NT2/D1 (cell line): ENCODE data around the gene KCNQ1.

ENCODE experiments used
- DNase-seq: peaks from one replicate; pipeline ENCODE4 v3.0.0-alpha.2; 2011; ENCODE audit warnings: low read depth, low spot score
- H3K27me3 ChIP-seq: 2 replicates; pipeline ENCODE4 v1.6.0; 2011; ENCODE audit warnings: mild to moderate bottlenecking; ENCODE audit not compliant: insufficient read length, insufficient read depth
- H3K36me3 ChIP-seq: 2 replicates; pipeline ENCODE4 v1.6.1; 2011; ENCODE audit warnings: mild to moderate bottlenecking, low read length, mixed read lengths; ENCODE audit not compliant: insufficient read depth, insufficient read length
- H3K4me1 ChIP-seq: 2 replicates; pipeline ENCODE4 v1.5.1; 2011; ENCODE audit not compliant: insufficient read depth, insufficient read length
- H3K4me3 ChIP-seq: 2 replicates; pipeline ENCODE4 v1.5.1; 2011; ENCODE audit warnings: low read depth; ENCODE audit not compliant: insufficient read length
- H3K9ac ChIP-seq: 2 replicates; pipeline ENCODE4 v1.6.0; 2011; ENCODE audit warnings: low read depth; ENCODE audit not compliant: insufficient read length
- H3K9me3 ChIP-seq: 2 replicates; pipeline ENCODE4 v1.5.1; 2011; ENCODE audit warnings: mild to moderate bottlenecking, low read length; ENCODE audit not compliant: insufficient read depth
- SUZ12 ChIP-seq: IDR thresholded peaks from 2 replicates; pipeline ENCODE4 v1.6.1; 2011; ENCODE audit not compliant: insufficient read length, insufficient read depth; ENCODE audit errors: extremely low read depth
- YY1 ChIP-seq: IDR thresholded peaks from 2 replicates; pipeline ENCODE4 v1.6.1; 2011; ENCODE audit not compliant: insufficient read length, insufficient read depth
- ZNF274 ChIP-seq: IDR thresholded peaks from 2 replicates; pipeline ENCODE4 v1.6.1; 2011; ENCODE audit warnings: mild to moderate bottlenecking, low read depth, low read length

KCNQ1 gene

DNA sequence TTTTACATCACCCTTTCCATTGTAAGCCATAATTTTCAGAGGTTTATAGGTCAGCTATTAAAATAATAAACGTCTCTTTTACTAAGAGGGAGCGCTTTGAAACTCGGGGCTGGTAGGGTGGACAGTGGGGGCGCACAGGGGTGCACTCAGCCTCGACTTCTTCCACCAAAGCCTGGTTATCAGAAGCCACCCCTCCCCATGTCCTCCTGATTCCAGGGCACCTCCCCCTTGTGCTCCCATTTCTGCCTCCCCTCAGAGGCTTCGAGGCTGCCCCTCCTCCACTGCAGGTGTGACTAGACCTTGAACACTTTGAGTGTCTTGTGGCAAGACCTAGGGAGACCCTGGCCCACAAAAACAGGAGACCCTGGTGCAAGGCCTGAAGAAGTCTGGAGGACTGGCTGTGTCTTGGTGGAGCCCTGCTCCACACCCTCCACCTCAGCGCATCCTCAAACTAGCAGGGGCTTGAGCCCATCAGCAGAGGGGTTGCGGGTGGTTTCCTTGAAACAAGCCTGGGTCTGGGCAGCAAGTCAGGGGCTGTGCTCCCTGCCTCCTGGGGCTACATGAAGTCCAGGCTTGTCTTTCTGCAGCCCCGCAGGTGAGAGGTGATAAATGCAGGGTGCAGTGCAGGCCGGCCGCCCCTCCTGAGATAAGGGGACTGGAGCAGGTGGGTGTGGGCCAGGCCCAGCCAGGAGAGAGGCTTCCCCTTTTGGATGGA, 437.7 kb downstream of the KCNQ1 start:
- H3K36me3 ChIP-seq = peaks cover 8% of the 10 kb centered on the region
- no peak for TF ChIP-seq ZNF274
- TF ChIP-seq SUZ12 = no peak
- no peak for TF ChIP-seq YY1
- peaks cover 7% of the 10 kb centered on the region; the same call in 1 of the 2 replicates for H3K9me3 ChIP-seq
- peak overlapping the region; percentile 33 for H3K9ac ChIP-seq
- peaks cover 31% of the 10 kb centered on the region for H3K4me1 ChIP-seq
- no peak overlapping the region for H3K4me3 ChIP-seq
- H3K27me3 ChIP-seq = peaks cover 55% of the 10 kb centered on the region
- DNase-seq = no peak

DNA sequence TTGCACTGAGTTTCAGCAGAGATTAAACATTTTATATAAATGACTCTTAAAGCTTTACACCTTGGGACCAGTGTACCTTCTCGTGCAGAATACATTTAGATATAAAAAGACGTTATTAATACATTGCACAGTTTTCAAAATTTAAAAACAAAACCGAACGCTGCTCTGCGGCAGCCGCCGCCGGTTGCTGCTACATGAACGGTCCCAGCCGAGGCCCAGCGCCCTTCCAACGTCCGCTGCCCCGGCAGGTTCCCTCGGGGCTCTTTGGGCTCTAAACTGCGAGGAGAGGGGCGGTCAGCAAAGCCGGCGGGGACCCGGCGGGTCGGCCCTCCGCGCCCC, 438.8 kb downstream of the KCNQ1 start:
- Histone ChIP-seq H3K9ac (peak overlapping the region; percentile 79), H3K27me3 (peaks cover 63% of the 10 kb centered on the region), H3K4me1 (peaks cover 31% of the 10 kb centered on the region), H3K9me3 (peaks cover 6% of the 10 kb centered on the region; the same call in 1 of the 2 replicates), H3K4me3 (peak overlapping the region; percentile 67), H3K36me3 (peaks cover 8% of the 10 kb centered on the region)
- TF ChIP-seq ZNF274 (no peak), YY1 (no peak), SUZ12 (no peak)
- DNase-seq = no peak

DNA sequence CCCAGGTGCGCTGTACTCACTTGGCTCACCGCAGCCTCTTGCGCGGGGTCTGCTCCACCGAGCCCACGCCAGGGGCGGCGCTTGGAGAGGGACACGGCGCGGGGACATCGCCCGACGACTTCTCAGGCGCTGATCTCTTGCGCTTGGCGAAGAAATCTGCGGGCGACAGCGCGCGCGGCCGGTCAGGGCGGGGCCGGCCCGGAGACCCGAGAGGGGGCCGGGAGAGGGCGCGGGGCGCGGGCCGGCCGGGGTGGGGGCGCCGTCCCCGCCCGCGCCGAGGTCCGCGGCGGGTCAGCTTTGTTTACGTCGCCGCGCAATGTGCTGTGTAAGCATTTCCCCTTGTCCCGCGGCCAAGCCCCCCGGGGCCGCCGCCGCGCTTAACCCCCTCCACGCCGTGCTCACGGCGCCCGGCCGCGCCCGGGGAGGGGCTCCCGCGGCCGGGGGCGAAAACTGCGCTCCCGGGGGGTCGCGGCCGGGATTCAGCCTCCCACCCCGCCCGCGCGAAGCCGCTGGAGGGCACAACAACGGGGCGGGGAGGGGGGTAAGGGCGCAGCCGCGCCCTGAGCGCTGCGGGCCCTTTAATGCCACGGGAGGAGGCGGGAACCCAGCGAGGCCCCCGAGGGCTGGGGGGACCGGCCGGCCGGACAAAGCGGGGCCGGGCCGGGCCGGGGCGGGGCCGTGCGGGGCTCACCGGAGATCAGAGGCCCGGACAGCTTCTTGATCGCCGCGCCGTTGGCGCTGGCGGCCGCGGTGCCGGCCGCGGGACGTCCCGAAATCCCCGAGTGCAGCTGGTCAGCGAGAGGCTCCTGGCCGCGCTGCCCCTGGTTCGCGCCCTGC, 439.4 kb downstream of the KCNQ1 start:
- DNase-seq = no peak
- Histone ChIP-seq H3K4me1 (peaks cover 31% of the 10 kb centered on the region), H3K9ac (peak overlapping the region; percentile 79), H3K27me3 (peaks cover 63% of the 10 kb centered on the region), H3K4me3 (peak overlapping the region; percentile 67), H3K36me3 (peaks cover 8% of the 10 kb centered on the region), H3K9me3 (no peaks in the 10 kb centered on the region)
- TF ChIP-seq YY1 (no peak), ZNF274 (no peak), SUZ12 (no peak)

DNA sequence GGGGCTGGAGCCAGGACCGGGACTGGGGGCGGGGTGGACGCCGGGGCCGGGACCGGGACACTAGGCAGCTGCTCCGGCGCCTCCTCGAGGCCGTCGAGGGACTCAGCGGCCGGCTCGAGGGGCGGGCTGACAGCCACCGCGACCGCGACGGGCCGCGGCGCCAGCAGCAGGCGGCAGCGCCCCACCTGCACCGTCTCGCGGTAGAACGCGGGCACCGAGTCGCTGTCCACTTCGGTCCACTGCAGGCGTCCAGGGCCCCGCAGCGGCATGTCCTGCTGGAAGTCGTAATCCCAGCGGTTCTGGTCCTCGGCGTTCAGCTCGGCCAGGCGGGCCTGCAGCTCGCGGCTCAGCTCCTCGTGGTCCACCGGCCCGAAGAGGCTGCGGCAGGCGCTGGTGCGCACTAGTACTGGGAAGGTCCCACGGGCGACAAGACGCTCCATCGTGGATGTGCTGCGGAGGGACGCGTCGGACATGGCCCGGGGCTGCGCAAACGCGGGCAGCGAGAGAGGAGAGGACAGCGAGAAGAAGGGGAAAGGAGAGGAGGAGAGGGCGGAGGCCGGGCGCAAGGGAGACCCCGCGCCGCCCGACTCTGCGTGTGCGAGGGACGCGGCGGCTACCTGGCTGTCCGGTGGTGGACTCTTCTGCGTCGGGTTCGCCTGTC, 440.3 kb downstream of the KCNQ1 start:
- no peak for TF ChIP-seq ZNF274
- no peak for TF ChIP-seq SUZ12
- no peak for TF ChIP-seq YY1
- no peaks in the 10 kb centered on the region for H3K9me3 ChIP-seq
- peak overlapping the region; percentile 94 for H3K9ac ChIP-seq
- H3K4me3 ChIP-seq = peak overlapping the region; percentile 99
- peaks cover 70% of the 10 kb centered on the region for H3K27me3 ChIP-seq
- no peak for DNase-seq
- peaks cover 8% of the 10 kb centered on the region for H3K36me3 ChIP-seq
- H3K4me1 ChIP-seq = peaks cover 35% of the 10 kb centered on the region

DNA sequence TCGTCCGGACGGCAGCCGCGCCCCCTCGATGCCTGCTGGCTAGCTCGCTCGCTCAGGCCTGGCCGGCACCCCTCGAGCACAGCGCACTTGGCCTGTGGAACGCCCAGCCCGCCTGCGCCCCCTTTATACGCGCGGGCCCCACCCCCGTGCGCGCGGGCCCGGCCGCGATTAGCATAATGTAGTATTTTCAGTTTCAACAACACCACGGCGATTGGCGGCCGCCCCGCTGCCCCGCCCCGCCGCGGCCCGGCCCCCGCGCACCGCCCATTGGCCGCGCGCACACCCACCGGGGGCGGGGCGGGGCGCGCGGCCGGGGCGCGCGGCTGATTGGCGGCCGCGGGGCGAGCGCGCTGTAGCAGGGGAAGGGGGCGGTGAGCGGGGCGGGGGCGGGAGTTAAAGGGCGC, 440.9 kb downstream of the KCNQ1 start, which contains the start of gene CDKN1C:
TSS of gene CDKN1C (minus strand) at position 98 of the 404 bp plus-strand sequence. CDS start 319 bp downstream, outside the sequence.
- no peak for DNase-seq
- Histone ChIP-seq H3K4me1 (peaks cover 38% of the 10 kb centered on the region), H3K36me3 (peaks cover 8% of the 10 kb centered on the region), H3K9me3 (no peaks in the 10 kb centered on the region), H3K4me3 (peak within 1 kb of the TSS; percentile 99), H3K27me3 (peaks cover 64% of the 10 kb centered on the region), H3K9ac (peak within 1 kb of the TSS; percentile 94)
- no peak for TF ChIP-seq SUZ12
- TF ChIP-seq ZNF274 = no peak
- no peak for TF ChIP-seq YY1

DNA sequence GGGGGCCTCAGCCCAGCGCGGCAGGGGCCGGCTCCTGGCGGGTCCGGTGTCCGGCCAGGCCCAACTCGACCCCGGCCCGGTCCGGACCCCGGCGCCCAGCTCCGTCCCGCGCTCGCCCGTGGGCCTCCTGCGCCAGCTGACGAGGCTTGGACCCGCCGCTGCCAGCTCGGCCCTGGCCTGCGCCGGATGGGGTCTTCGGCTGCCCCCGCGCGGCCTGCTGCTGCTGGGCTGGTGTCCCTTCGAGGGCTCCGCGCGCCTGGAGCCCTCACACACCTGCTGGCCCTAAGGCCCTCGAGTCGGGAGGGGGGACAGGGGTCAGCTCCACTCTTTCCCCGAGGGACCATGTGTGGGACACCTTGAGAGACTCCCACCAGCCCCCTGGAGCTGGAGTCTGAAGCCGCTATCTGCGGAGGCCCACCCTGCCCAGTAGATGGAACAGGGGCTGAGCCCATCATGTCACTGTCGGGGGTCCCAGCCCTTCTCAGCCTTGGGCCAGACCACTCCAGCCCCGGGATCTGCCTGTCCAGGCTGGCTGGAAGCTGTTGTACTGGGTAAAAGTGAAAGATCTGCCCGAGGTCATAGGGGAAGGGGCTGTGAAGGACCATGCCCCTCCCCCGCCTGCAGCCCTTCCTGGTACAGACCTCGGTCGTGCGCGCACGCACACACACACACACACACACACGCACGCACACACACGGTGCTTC, 441.5 kb downstream of the KCNQ1 start:
- H3K36me3 ChIP-seq = peaks cover 8% of the 10 kb centered on the region
- DNase-seq = no peak
- no peaks in the 10 kb centered on the region for H3K9me3 ChIP-seq

More for the DNA sequence above, 441.5 kb downstream of the KCNQ1 start:
- H3K27me3 ChIP-seq = peaks cover 58% of the 10 kb centered on the region
- H3K9ac ChIP-seq = peak overlapping the region; percentile 72
- TF ChIP-seq YY1 = no peak
- no peak for TF ChIP-seq ZNF274
- no peak for TF ChIP-seq SUZ12
- peaks cover 43% of the 10 kb centered on the region for H3K4me1 ChIP-seq
- H3K4me3 ChIP-seq = peak overlapping the region; percentile 9
